NCI-H2171 (cell line): Measurements from ENCODE around the gene GABPB2.
A peak's percentile ranks its signal among the peaks of the same experiment; 100 is the strongest.

ENCODE experiments used
- DNase-seq: peaks from one replicate; lab custom pipeline; 2025; lab: John Stamatoyannopoulos, UW

GABPB2 gene

DNA sequence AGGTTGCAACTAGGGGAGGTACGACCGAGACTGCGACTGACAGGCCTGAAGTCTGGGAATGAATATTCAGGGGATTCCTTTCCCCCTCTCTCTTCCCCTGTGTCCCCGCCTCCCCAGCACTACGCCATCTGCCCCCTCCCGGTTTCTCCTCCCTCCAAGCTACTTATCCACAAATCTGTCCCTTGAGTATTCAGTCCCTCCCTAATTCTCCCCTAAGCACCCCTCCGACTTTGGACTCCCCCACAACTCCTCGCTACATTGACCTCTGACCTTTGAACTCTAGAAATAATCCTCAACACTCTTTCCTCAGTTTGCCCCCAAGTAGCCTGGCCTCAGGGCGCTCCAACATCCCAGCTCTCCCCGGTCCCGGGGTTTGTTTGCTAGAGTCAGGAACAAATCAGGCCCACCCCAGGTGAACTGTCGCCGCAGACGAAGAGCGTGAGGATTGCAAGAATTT is 94.7 kb downstream of the GABPB2 start:
- DNase-seq: peak; percentile 62

DNA sequence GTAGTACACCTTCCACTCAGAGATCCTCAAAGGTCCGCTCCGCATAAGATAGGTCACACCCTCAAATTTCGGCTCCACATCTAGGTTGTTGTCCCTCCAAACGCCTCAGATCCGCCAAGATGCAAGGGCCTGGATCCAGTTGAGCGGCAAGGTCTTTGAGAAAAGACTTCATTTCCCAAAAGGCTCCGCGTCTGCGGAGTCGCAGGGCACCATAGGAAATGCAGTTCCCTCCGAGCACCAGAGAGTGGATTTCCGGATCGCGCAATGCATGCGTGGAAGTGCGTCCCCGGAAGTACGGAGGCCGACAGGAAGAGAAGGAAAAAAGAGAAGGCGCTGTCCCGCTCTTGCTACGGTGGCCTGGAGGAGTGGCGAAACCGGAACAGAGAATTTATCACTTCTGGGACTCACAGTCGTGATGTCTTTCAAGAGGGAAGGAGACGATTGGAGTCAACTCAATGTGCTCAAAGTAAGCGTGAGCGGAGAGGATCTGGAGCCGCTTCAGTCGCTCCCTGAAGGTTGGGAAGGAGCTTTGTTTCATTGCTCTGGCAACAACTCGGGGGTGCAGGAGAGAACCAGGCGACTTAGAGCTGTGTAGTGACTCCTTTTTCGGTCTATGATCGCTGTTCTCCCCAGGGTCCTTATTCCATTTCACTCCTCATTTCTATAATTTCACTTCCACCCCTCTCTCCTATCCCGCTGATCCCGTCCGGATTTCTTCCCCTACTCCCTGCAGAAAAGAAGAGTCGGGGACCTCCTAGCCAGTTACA is 95.4 kb downstream of the GABPB2 start, which contains the start of the genes LYSMD1 and SCNM1:
TSS of gene LYSMD1 (minus strand) at position 165 of the 767 bp plus-strand sequence. CDS start 644 bp downstream, outside the sequence.
TSS of gene SCNM1 (plus strand) at position 407 of the 767 bp plus-strand sequence. CDS start at position 416, 9 bp downstream.
- peak; percentile 98 for DNase-seq

DNA sequence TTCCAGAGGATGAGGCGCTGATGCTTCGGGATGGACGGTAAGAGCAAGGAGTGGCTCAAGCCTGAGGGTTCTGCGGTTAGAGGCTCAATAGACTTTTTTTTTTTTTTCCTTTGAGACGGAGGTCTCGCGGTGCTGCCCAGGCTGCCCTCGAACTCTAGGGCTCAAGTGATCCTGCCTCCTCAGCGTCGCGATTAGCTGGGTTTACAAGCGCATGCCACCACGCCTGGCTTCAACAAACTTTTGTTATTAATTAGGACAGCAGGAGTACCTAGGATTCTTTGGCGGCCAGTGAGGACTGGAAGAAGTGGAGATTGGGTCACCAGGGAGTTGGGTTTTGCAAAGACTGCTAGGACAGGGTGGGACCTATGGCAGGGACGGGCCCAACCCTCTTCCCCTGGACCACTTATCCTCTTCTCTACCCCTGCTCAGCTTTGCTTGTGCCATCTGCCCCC is 96.0 kb downstream of the GABPB2 start:
- DNase-seq: no peak

DNA sequence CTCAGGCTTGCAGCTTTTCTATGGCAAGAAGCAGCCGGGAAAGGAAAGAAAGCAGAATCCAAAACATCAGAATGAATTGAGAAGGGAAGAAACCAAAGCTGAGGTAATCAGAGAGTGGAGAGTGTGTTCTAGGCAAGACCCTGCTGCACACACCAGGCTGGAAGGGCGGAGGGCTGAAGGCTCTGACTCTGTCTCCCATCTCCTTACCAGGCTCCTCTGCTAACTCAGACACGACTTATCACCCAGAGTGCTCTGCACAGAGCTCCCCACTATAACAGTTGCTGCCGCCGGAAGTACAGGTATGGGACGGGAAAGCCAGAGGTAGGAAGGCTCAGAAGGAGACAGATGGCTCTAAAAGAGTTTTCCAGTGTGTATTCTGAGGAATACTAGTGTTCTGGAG is 96.6 kb downstream of the GABPB2 start:
- DNase-seq: no peak

DNA sequence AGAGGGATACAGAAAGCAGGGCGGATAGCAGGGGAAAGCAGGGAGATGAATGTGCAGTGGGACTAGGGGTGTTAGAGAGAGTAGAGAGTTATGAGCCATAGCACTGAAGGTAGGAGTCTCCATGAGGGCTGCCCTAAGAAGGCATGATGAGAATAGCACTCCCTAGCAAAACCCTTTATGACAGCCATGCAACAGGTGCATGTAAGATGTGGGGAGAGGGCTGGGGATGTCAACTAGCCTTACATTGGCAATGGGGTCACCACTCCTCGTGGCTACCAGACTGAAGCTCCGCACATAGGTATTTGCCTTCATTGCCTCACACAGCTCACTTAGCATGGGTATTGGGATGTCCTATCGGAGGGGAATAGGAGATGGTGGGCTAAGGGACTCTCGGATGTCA is 100.6 kb downstream of the GABPB2 start:
- no peak for DNase-seq
